GM23248 (cell line): Measurements from ENCODE around the gene DENND1A.

ENCODE experiments used
- EZH2 ChIP-seq: fragments of 200-600 bp; sonication (generic); IDR thresholded peaks from 2 replicates; pipeline ENCODE4 v1.6.1; 2018; ENCODE audit warnings: antibody characterized with exemption, mild to moderate bottlenecking; ENCODE audit not compliant: insufficient read depth, poor library complexity, severe bottlenecking
- EZH2phosphoT487 ChIP-seq: fragments of 200-600 bp; sonication (generic); IDR thresholded peaks from 2 replicates; pipeline ENCODE4 v1.6.1; 2018; ENCODE audit warnings: antibody characterized with exemption, moderate library complexity, mild to moderate bottlenecking, low read depth; ENCODE audit not compliant: insufficient read depth

DNA sequence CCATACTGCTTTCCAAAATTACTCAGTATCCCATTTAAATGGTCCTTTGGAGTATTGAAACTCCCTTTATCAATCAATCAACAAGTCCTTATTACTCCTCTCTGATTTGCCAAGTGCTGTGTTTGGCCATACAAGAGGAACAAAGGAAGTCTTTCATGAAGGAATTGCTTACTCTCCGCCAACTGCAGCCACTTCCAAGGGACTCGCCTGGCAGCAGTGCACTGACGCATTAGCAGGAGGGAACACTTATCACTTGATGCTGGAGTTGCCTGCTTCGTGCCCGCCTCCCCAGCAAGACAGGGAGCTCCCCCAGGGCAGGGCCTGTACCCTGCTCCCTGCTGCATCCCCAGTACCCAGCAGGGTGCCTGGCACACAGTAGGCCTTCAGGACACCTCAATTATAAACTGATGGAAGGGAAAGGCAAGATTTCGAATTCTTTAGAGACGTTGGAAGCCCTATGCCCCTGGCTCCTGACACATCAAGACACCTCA lies 476.1 kb downstream of the DENND1A start:
- TF ChIP-seq EZH2phosphoT487 (no peak), EZH2 (no peak)
